ENCODE data around the gene NDUFS1. TPM values are rescaled to one million over a fixed set of nuclear protein-coding genes. Genes with fewer than 3 reads are reported as not detected.

Gene NDUFS1
- total and polyA plus RNA-seq, 9 of the 15 experiments (the other 6 are each of a cell fraction or from before 2014, with no cell fraction given) = 75.0 to 130 (median 91.5) TPM

DNA sequence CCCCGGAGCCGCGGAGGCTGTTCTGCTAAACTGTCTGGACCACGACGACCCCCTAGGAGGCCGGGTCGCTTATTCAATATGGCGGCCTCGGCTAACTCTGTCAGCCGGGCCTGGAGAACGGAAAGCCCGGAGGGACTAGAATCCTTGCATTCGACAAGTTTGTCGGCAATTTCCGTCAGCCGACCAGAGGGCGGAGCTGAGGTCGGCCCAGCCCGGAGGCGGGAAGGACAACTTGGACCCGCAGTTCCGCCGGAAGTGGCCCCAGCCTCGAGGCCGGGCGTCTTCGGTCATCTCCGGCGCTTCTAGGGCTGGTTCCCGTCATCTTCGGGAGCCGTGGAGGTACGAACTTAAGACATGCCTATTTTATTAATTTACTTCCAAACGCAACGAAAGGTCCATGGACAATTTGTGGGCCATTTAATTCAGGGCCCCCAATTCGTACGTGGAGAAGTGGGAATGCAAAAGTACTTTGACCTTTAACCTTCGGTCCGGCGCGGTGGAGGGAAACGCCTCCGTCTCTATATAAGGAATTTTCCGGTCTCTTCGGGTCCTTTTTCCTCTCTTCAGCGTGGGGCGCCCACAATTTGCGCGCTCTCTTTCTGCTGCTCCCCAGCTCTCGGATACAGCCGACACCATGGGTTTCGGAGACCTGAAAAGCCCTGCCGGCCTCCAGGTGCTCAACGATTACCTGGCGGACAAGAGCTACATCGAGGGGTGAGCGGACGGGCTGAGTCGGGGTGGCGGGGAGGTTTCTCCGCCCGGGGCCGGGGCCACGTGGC, at the start of gene NDUFS1, which contains the start of gene EEF1B2 (continued):
- TF ChIP-seq, protein P1, sequence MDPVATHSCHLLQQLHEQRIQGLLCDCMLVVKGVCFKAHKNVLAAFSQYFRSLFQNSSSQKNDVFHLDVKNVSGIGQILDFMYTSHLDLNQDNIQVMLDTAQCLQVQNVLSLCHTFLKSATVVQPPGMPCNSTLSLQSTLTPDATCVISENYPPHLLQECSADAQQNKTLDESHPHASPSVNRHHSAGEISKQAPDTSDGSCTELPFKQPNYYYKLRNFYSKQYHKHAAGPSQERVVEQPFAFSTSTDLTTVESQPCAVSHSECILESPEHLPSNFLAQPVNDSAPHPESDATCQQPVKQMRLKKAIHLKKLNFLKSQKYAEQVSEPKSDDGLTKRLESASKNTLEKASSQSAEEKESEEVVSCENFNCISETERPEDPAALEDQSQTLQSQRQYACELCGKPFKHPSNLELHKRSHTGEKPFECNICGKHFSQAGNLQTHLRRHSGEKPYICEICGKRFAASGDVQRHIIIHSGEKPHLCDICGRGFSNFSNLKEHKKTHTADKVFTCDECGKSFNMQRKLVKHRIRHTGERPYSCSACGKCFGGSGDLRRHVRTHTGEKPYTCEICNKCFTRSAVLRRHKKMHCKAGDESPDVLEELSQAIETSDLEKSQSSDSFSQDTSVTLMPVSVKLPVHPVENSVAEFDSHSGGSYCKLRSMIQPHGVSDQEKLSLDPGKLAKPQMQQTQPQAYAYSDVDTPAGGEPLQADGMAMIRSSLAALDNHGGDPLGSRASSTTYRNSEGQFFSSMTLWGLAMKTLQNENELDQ (CRISPR knock-in tag; IDR thresholded peaks at IDR 0.05; ENCODE audit: borderline replicate concordance) = no peak
- peak; percentile 15; the same call in 1 of the 2 replicates for TF ChIP-seq ELF1 (tag; IDR thresholded peaks at IDR 0.05)
- no peak for TF ChIP-seq ZNF121 (CRISPR knock-in tag; conservative IDR thresholded peaks at IDR 0.05)
- no peak for TF ChIP-seq KAT2B (IDR thresholded peaks at IDR 0.05; ENCODE audit: low read depth, low read length)
- TF ChIP-seq, protein P2, sequence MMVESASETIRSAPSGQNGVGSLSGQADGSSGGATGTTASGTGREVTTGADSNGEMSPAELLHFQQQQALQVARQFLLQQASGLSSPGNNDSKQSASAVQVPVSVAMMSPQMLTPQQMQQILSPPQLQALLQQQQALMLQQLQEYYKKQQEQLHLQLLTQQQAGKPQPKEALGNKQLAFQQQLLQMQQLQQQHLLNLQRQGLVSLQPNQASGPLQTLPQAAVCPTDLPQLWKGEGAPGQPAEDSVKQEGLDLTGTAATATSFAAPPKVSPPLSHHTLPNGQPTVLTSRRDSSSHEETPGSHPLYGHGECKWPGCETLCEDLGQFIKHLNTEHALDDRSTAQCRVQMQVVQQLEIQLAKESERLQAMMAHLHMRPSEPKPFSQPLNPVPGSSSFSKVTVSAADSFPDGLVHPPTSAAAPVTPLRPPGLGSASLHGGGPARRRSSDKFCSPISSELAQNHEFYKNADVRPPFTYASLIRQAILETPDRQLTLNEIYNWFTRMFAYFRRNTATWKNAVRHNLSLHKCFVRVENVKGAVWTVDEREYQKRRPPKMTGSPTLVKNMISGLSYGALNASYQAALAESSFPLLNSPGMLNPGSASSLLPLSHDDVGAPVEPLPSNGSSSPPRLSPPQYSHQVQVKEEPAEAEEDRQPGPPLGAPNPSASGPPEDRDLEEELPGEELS (CRISPR knock-in tag; IDR thresholded peaks at IDR 0.05; ENCODE audit: borderline replicate concordance) = no peak
- TF ChIP-seq POLR2AphosphoS5 (IDR thresholded peaks at IDR 0.05; ENCODE audit: control insufficient read depth, insufficient read depth, low read depth, low read length) = peak; percentile 51; the same call in 1 of the 2 replicates
- TF ChIP-seq NR3C1 (CRISPR knock-in tag; IDR thresholded peaks at IDR 0.05) = no peak
- no peak for TF ChIP-seq KHSRP (IDR thresholded peaks at IDR 0.05)
- TF ChIP-seq, protein P3, sequence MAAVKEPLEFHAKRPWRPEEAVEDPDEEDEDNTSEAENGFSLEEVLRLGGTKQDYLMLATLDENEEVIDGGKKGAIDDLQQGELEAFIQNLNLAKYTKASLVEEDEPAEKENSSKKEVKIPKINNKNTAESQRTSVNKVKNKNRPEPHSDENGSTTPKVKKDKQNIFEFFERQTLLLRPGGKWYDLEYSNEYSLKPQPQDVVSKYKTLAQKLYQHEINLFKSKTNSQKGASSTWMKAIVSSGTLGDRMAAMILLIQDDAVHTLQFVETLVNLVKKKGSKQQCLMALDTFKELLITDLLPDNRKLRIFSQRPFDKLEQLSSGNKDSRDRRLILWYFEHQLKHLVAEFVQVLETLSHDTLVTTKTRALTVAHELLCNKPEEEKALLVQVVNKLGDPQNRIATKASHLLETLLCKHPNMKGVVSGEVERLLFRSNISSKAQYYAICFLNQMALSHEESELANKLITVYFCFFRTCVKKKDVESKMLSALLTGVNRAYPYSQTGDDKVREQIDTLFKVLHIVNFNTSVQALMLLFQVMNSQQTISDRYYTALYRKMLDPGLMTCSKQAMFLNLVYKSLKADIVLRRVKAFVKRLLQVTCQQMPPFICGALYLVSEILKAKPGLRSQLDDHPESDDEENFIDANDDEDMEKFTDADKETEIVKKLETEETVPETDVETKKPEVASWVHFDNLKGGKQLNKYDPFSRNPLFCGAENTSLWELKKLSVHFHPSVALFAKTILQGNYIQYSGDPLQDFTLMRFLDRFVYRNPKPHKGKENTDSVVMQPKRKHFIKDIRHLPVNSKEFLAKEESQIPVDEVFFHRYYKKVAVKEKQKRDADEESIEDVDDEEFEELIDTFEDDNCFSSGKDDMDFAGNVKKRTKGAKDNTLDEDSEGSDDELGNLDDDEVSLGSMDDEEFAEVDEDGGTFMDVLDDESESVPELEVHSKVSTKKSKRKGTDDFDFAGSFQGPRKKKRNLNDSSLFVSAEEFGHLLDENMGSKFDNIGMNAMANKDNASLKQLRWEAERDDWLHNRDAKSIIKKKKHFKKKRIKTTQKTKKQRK (IDR thresholded peaks at IDR 0.05; ENCODE audit: borderline replicate concordance, low read depth, low read length) = no peak
- TF ChIP-seq, protein P4, sequence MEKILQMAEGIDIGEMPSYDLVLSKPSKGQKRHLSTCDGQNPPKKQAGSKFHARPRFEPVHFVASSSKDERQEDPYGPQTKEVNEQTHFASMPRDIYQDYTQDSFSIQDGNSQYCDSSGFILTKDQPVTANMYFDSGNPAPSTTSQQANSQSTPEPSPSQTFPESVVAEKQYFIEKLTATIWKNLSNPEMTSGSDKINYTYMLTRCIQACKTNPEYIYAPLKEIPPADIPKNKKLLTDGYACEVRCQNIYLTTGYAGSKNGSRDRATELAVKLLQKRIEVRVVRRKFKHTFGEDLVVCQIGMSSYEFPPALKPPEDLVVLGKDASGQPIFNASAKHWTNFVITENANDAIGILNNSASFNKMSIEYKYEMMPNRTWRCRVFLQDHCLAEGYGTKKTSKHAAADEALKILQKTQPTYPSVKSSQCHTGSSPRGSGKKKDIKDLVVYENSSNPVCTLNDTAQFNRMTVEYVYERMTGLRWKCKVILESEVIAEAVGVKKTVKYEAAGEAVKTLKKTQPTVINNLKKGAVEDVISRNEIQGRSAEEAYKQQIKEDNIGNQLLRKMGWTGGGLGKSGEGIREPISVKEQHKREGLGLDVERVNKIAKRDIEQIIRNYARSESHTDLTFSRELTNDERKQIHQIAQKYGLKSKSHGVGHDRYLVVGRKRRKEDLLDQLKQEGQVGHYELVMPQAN (IDR thresholded peaks at IDR 0.05; ENCODE audit: borderline replicate concordance) = peak; percentile 88
- no peak for TF ChIP-seq RBM15 (IDR thresholded peaks at IDR 0.05; ENCODE audit: insufficient read depth, low read length)
- TF ChIP-seq SRF (CRISPR knock-in tag; IDR thresholded peaks at IDR 0.05) = peak; percentile 87 to 95; a peak in 3 of 4 replicates
- TF ChIP-seq ZNF561 (CRISPR knock-in tag; conservative IDR thresholded peaks at IDR 0.05) = no peak
- no peak for TF ChIP-seq RBM25 (IDR thresholded peaks at IDR 0.05; ENCODE audit: low read depth, low read length, severe bottlenecking)
- TF ChIP-seq EHMT2 (IDR thresholded peaks at IDR 0.05) = no peak
- TF ChIP-seq NFIC (IDR thresholded peaks at IDR 0.05) = 0 out of 2 replicates have a peak, but pooled peaks have one; percentile 12
- no peak for TF ChIP-seq SP2 (IDR thresholded peaks at IDR 0.05; ENCODE audit: extremely low read depth, low read depth, low read length, poor library complexity, severe bottlenecking)

Data from K562 (cell line).